CD14-positive monocyte (primary cell): ENCODE data around the gene INO80. TPM values are rescaled to one million over a fixed set of nuclear protein-coding genes. Genes with fewer than 3 reads are reported as not detected.
A peak's percentile ranks its signal among the peaks of the same experiment; 100 is the strongest.

Experiments
- DNase-seq, 3 donors: peaks; one replicate each; pipeline ENCODE4 v3.0.0-alpha.2; 2011 to 2022
- H2AFZ ChIP-seq: 2 replicates; pipeline ENCODE4 v1.6.0; 2012; ENCODE audit warnings: mild to moderate bottlenecking, low read depth, low read length, inconsistent platforms; ENCODE audit not compliant: insufficient read depth, poor library complexity, severe bottlenecking
- H3K27ac ChIP-seq, 2 donors: 1 replicate in 1 of 2; 2 replicates in 1 of 2; pipeline ENCODE4 v1.5.1; 2012 to 2013; ENCODE audit warnings: low read length in 2 of 2, control low read depth in 1 of 2, inconsistent platforms in 1 of 2, low read depth in 1 of 2, mild to moderate bottlenecking in 1 of 2
- H3K27me3 ChIP-seq, 2 donors: one replicate each; pipeline versions ENCODE4 v1.6.0 to v1.6.1; 2011 to 2013; ENCODE audit warnings: low read length in 2 of 2; ENCODE audit not compliant: control insufficient read depth in 2 of 2, insufficient read depth in 2 of 2
- H3K36me3 ChIP-seq, 2 donors: replicated peaks in 1 of 2; 1 replicate in 1 of 2; 2 replicates in 1 of 2; pipeline versions ENCODE4 v1.5.1 to v1.6.1; 2012 to 2013; ENCODE audit warnings: low read length in 2 of 2, control low read depth in 1 of 2, inconsistent platforms in 1 of 2, mild to moderate bottlenecking in 1 of 2; ENCODE audit not compliant: insufficient read depth in 2 of 2, control insufficient read depth in 1 of 2
- H3K4me1 ChIP-seq, 2 donors: 1 replicate in 1 of 2; 2 replicates in 1 of 2; pipeline versions ENCODE4 v1.5.1 to v1.6.1; 2012 to 2013; ENCODE audit warnings: low read length in 2 of 2, control low read depth in 1 of 2, inconsistent platforms in 1 of 2, mild to moderate bottlenecking in 1 of 2, moderate library complexity in 1 of 2; ENCODE audit not compliant: insufficient read depth in 2 of 2, control insufficient read depth in 1 of 2
- H3K4me2 ChIP-seq: replicated peaks from 2 replicates; pipeline ENCODE3; 2012; ENCODE audit warnings: low read length, moderate library complexity, mild to moderate bottlenecking; ENCODE audit not compliant: poor library complexity, severe bottlenecking; ENCODE audit errors: extremely low read depth
- H3K4me3 ChIP-seq, 3 experiments: fragments of 200-600 bp in 1 of 3; sonication (generic) in 1 of 3; replicated peaks in 1 of 3; 1 replicate in 2 of 3; 2 replicates in 1 of 3; pipeline ENCODE4 v1.5.1; 2011 to 2013; ENCODE audit warnings: low read length in 3 of 3, mild to moderate bottlenecking in 3 of 3, control low read depth in 2 of 3, low read depth in 2 of 3, inconsistent platforms in 1 of 3, moderate library complexity in 1 of 3
- H3K79me2 ChIP-seq: 2 replicates; pipeline ENCODE4 v1.6.0; 2012; ENCODE audit warnings: mild to moderate bottlenecking, control low read depth, inconsistent platforms, low read length, moderate library complexity; ENCODE audit not compliant: insufficient read depth
- H3K9ac ChIP-seq: 2 replicates; pipeline ENCODE4 v1.6.0; 2017; ENCODE audit warnings: low read length, mild to moderate bottlenecking; ENCODE audit not compliant: insufficient read depth, poor library complexity, severe bottlenecking
- H3K9me3 ChIP-seq, 2 donors: replicated peaks in 1 of 2; 1 replicate in 1 of 2; 2 replicates in 1 of 2; pipeline versions ENCODE4 v1.5.1 to v1.6.1; 2012 to 2013; ENCODE audit warnings: low read length in 2 of 2, control low read depth in 1 of 2; ENCODE audit not compliant: control insufficient read depth in 1 of 2, insufficient read depth in 1 of 2
- H4K20me1 ChIP-seq: 2 replicates; pipeline ENCODE4 v1.6.0; 2012; ENCODE audit warnings: mild to moderate bottlenecking, low read length, control low read depth, moderate library complexity; ENCODE audit not compliant: insufficient read depth
- H3K27ac Mint-ChIP-seq, 7 donors: one replicate each; pipeline ENCODE4 v1.8.0; 2020; ENCODE audit warnings: mild to moderate bottlenecking in 7 of 7, mixed read lengths in 7 of 7, moderate library complexity in 6 of 7, inconsistent platforms in 2 of 7
- H3K27me3 Mint-ChIP-seq, 3 donors: one replicate each; pipeline ENCODE4 v1.8.0; 2021 to 2022; ENCODE audit warnings: low read depth in 3 of 3, mild to moderate bottlenecking in 3 of 3, mixed read lengths in 3 of 3, moderate library complexity in 3 of 3, inconsistent platforms in 1 of 3
- H3K36me3 Mint-ChIP-seq, 2 donors: one replicate each; pipeline ENCODE4 v1.8.0; 2020; ENCODE audit warnings: mixed read lengths in 2 of 2, inconsistent platforms in 1 of 2, mild to moderate bottlenecking in 1 of 2
- H3K4me1 Mint-ChIP-seq: one replicate; pipeline ENCODE4 v1.8.0; 2020; ENCODE audit warnings: mild to moderate bottlenecking, mixed read lengths
- H3K4me3 Mint-ChIP-seq, 2 donors: one replicate each; pipeline ENCODE4 v1.8.0; 2020; ENCODE audit warnings: mild to moderate bottlenecking in 2 of 2, mixed read lengths in 2 of 2, moderate library complexity in 1 of 2
- H3K9me3 Mint-ChIP-seq, 7 donors: one replicate each; pipeline ENCODE4 v1.8.0; 2020 to 2022; ENCODE audit warnings: mixed read lengths in 7 of 7, mild to moderate bottlenecking in 6 of 7, moderate library complexity in 6 of 7, inconsistent platforms in 2 of 7
- CTCF ChIP-seq: fragments of 200-600 bp; IDR thresholded peaks from one replicate; pipeline ENCODE4 v1.8.0; 2022; ENCODE audit warnings: antibody characterized with exemption, mild to moderate bottlenecking
- WGBS: methylation state at CpG from one replicate; pipeline ENCODE4 v1.1.5; 2013; ENCODE audit warnings: missing lambda C conversion rate; ENCODE audit not compliant: insufficient coverage; 5-methylcytosine and 5-hydroxymethylcytosine counted together
- intact Hi-C, 2 donors: fragments of 100-400 bp; cut with micrococcal nuclease; formaldehyde crosslinking; loops; one replicate each; pipeline versions ENCODE4 v1.15.0 to v1.15.1; 2023
- polyA plus RNA-seq, 3 donors: library from polyadenylated mRNA; depleted of rRNA in 1 of 3; unstranded in 2 of 3; stranded (reverse) in 1 of 3; fragments of 300-500 nt in 2 of 3; fragments of >200 nt in 1 of 3; fragmentation: Illumina TruSeq in 2 of 3; gene quantifications; 1 replicate in 2 of 3; 2 replicates in 1 of 3; pipeline ENCODE4 v1.2.3, GENCODE V29; 2012 to 2021

INO80 gene
- polyA plus RNA-seq, 3 donors, result 2.3 to 13.1 (median 2.4) TPM

- peak in 2 of 3 donors; percentile 41 to 60 for DNase-seq
- H3K9me3 ChIP-seq, result no peaks in the 10 kb centered on the region
- H3K4me1 ChIP-seq, result peaks cover 14 to 19% of the 10 kb centered on the region in 2 donors
- H2AFZ ChIP-seq, result peak overlapping the region; percentile 85
- peaks cover 59% of the 10 kb centered on the region for H3K79me2 ChIP-seq
- H3K36me3 ChIP-seq, result peaks cover 0 to 8% of the 10 kb centered on the region in 2 donors
- WGBS, result 0% methylated on average over 10 of the region's 10 CpGs
- no peak for TF ChIP-seq CTCF
- peak overlapping the region; percentile 92 for H3K4me3 Mint-ChIP-seq
- H3K9ac ChIP-seq, result peak overlapping the region; percentile 98
- no peaks in the 10 kb centered on the region for H3K27me3 ChIP-seq
- peak overlapping the region; percentile 93 to 100 (median 98) for H3K27ac Mint-ChIP-seq
- H3K36me3 Mint-ChIP-seq, result peaks cover 0 to 21% of the 10 kb centered on the region in 2 donors
- intact Hi-C loops, result loop anchor here (5.0 kb wide), 4 partner anchors 112 to 297 kb away; partner anchors contain the start of genes CHP1 (in 1 of the 2) and EXD1 (in 1 of the 2)
- peak overlapping the region; percentile 58 to 96 (median 96) for H3K4me3 ChIP-seq
- H3K27me3 Mint-ChIP-seq, result peaks cover 0 to 3% (median 0%) of the 10 kb centered on the region in 3 donors
- H3K27ac ChIP-seq, result peak overlapping the region; percentile 87 to 96
- H3K9me3 Mint-ChIP-seq, result peaks cover 0 to 4% (median 0%) of the 10 kb centered on the region in 7 donors
- H3K4me1 Mint-ChIP-seq, result peaks cover 23% of the 10 kb centered on the region
- peak overlapping the region; percentile 84 for H3K4me2 ChIP-seq
- H4K20me1 ChIP-seq, result peaks cover 4% of the 10 kb centered on the region
These were observed 874 bp downstream of the INO80 start for GRCh38 chr15:41115161-41115651.

GRCh38 chr15:41106947-41107346, 9.1 kb downstream of the INO80 start:
- Histone ChIP-seq H3K4me2 (no peak overlapping the region), H3K4me3 (no peak overlapping the region), H3K9ac (no peak overlapping the region), H3K27ac (peak overlapping the region in 1 of 2 donors; percentile 26), H3K79me2 (peaks cover 99% of the 10 kb centered on the region), H3K36me3 (peaks cover 8 to 34% of the 10 kb centered on the region in 2 donors), H3K4me1 (no peaks in the 10 kb centered on the region), H3K27me3 (no peaks in the 10 kb centered on the region), H3K9me3 (no peaks in the 10 kb centered on the region), H4K20me1 (peaks cover 64% of the 10 kb centered on the region), H2AFZ (no peak overlapping the region)
- H3K27me3 Mint-ChIP-seq, result no peaks in the 10 kb centered on the region
- DNase-seq, result no peak
- no peak overlapping the region for H3K4me3 Mint-ChIP-seq
- peaks cover 8% of the 10 kb centered on the region for H3K4me1 Mint-ChIP-seq
- intact Hi-C loops, result loop anchor here in 1 of 2 donors (10.0 kb wide), 1 partner anchor 78 kb away; no protein-coding TSS in a partner anchor
- no peak for TF ChIP-seq CTCF
- peak overlapping the region in 2 of 7 donors; percentile 10 to 54 for H3K27ac Mint-ChIP-seq
- H3K36me3 Mint-ChIP-seq, result peaks cover 11 to 41% of the 10 kb centered on the region in 2 donors
- 97% methylated on average over 4 of the region's 5 CpGs for WGBS
- no peaks in the 10 kb centered on the region for H3K9me3 Mint-ChIP-seq
